Measurements from ENCODE around the gene TANGO2. TPM values are rescaled to one million over a fixed set of nuclear protein-coding genes. Genes with fewer than 3 reads are reported as not detected.

TANGO2 gene
- total and polyA plus RNA-seq, 10 of the 15 experiments (the other 5 are each of a cell fraction or from before 2014, with no cell fraction given), result 4.0 to 24.8 (median 20.9) TPM

- ATAC-seq (no peak), FAIRE-seq (no peak), DNase-seq (ENCODE audit: low read depth, low spot score) (no peak)
- POLR2A ChIA-PET, result no interaction called here
- WGBS (ENCODE audit: insufficient coverage, insufficient replicate concordance, low lambda C conversion rate, missing lambda C conversion rate), result 76% methylated on average over 21 of the region's 26 CpGs
- H3K4me2 ChIP-seq (ENCODE audit: control insufficient read depth, insufficient read depth), result no peak overlapping the region
- no peak overlapping the region for H3K4me3 ChIP-seq
- no peak overlapping the region for H3K9ac ChIP-seq (ENCODE audit: control insufficient read depth, insufficient read depth, low read length)
- intact Hi-C loops (cut with micrococcal nuclease; ENCODE audit: unreplicated experiment), result no loop called here
- peaks cover 21% of the 10 kb centered on the region for H3K4me1 ChIP-seq (ENCODE audit: control insufficient read depth, insufficient read depth, low read length)
- no peaks in the 10 kb centered on the region for H4K20me1 ChIP-seq (ENCODE audit: control insufficient read depth, insufficient read depth)
- H3K27me3 ChIP-seq (replicated peaks in 1 of 2; ENCODE audit: control insufficient read depth in 2 of 2, insufficient read depth in 2 of 2, low read length in 1 of 2), result no peaks in the 10 kb centered on the region
- no peaks in the 10 kb centered on the region for H3K9me3 ChIP-seq (replicated peaks; ENCODE audit: control insufficient read depth, insufficient read depth, low read length)
- CTCF ChIA-PET, result no interaction called here
- H3K36me3 ChIP-seq (ENCODE audit: control insufficient read depth in 2 of 2, insufficient read depth in 2 of 2, low read length in 1 of 2), result peaks cover 24 to 54% of the 10 kb centered on the region in 2 experiments; a peak in 3 of 4 replicates
- SMC1A ChIA-PET (ENCODE audit: uncharacterized antibody, unreplicated experiment), result no interaction called here
- no peak overlapping the region for H2AFZ ChIP-seq (ENCODE audit: control insufficient read depth, low read depth, low read length)
- no TSS peak for BruUV-seq (replicated peaks)
- in situ Hi-C loops (cut with MboI), result no loop called here
- no peak overlapping the region; the same call in 1 of the 2 replicates for H3K27ac ChIP-seq (ENCODE audit: control insufficient read depth, insufficient read depth)
- TF ChIP-seq, protein P1, sequence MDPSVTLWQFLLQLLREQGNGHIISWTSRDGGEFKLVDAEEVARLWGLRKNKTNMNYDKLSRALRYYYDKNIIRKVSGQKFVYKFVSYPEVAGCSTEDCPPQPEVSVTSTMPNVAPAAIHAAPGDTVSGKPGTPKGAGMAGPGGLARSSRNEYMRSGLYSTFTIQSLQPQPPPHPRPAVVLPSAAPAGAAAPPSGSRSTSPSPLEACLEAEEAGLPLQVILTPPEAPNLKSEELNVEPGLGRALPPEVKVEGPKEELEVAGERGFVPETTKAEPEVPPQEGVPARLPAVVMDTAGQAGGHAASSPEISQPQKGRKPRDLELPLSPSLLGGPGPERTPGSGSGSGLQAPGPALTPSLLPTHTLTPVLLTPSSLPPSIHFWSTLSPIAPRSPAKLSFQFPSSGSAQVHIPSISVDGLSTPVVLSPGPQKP (IDR thresholded peaks at IDR 0.05; ENCODE audit: low read depth, low read length), result no peak
- TF ChIP-seq MEF2A (IDR thresholded peaks at IDR 0.05; ENCODE audit: insufficient read depth, low read depth, low read length) (no peak), TAF1 (IDR thresholded peaks at IDR 0.05; ENCODE audit: borderline replicate concordance, low read depth, low read length) (no peak), CREM (IDR thresholded peaks at IDR 0.05; ENCODE audit: low read depth) (no peak), ATF3 (IDR thresholded peaks at IDR 0.05; ENCODE audit: borderline replicate concordance, extremely low read depth, low read depth, low read length) (no peak), STAT1 (conservative IDR thresholded peaks at IDR 0.05) (no peak), RELB (IDR thresholded peaks at IDR 0.05; ENCODE audit: low read depth) (no peak), LARP7 (IDR thresholded peaks at IDR 0.05) (no peak), HSF1 (IDR thresholded peaks at IDR 0.05; ENCODE audit: low read depth, low read length) (no peak), NR2C2 (IDR thresholded peaks at IDR 0.05; ENCODE audit: borderline replicate concordance, control insufficient read depth, insufficient read length, low read depth) (peak; percentile 21), POLR2A (IDR thresholded peaks at IDR 0.05; ENCODE audit: low read depth, low read length) (peak; percentile 60), YBX1 (IDR thresholded peaks at IDR 0.05) (no peak)
- TF ChIP-seq, protein P2, sequence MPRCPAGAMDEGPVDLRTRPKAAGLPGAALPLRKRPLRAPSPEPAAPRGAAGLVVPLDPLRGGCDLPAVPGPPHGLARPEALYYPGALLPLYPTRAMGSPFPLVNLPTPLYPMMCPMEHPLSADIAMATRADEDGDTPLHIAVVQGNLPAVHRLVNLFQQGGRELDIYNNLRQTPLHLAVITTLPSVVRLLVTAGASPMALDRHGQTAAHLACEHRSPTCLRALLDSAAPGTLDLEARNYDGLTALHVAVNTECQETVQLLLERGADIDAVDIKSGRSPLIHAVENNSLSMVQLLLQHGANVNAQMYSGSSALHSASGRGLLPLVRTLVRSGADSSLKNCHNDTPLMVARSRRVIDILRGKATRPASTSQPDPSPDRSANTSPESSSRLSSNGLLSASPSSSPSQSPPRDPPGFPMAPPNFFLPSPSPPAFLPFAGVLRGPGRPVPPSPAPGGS (IDR thresholded peaks at IDR 0.05; ENCODE audit: borderline replicate concordance, insufficient read depth, low read depth, low read length, poor library complexity, severe bottlenecking), result no peak
- H3K79me2 ChIP-seq (ENCODE audit: control insufficient read depth, insufficient read depth, low read length), result peaks cover 30% of the 10 kb centered on the region
- RAD21 ChIA-PET (ENCODE audit: unreplicated experiment), result no interaction called here
Measured at GRCh38 chr22:20112623-20113511, 92.0 kb downstream of the TANGO2 start.
